WTC11 (cell line): ENCODE results near the gene KRT37.

Experiments
- MAX ChIP-seq: sonication (generic); formaldehyde crosslinking; IDR thresholded peaks from 2 replicates; pipeline ENCODE4 v1.8.0; 2022; ENCODE audit warnings: mild to moderate bottlenecking, missing genetic modification reagents
- TF ChIP-seq, protein P1 (sequence below): sonication (generic); formaldehyde crosslinking; IDR thresholded peaks from 2 replicates; pipeline ENCODE4 v1.8.1; 2023; ENCODE audit warnings: mild to moderate bottlenecking, missing genetic modification reagents, moderate library complexity

- TF ChIP-seq, protein P1, sequence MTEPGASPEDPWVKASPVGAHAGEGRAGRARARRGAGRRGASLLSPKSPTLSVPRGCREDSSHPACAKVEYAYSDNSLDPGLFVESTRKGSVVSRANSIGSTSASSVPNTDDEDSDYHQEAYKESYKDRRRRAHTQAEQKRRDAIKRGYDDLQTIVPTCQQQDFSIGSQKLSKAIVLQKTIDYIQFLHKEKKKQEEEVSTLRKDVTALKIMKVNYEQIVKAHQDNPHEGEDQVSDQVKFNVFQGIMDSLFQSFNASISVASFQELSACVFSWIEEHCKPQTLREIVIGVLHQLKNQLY (CRISPR knock-in tag): no peak
- no peak for TF ChIP-seq MAX (CRISPR knock-in tag)
These were observed 32.9 kb downstream of the KRT37 start for GRCh38 chr17:41391535-41391934.
